Measurements from ENCODE around the gene CSK. TPM values are rescaled to one million over a fixed set of nuclear protein-coding genes. Genes with fewer than 3 reads are reported as not detected.

Gene CSK
- total and polyA plus RNA-seq, 3 donors from 2014 or later: 41.5 to 45.6 (median 43.1) TPM

GRCh38 chr15:74742422-74742821 is 39.5 kb upstream of the CSK start:
- no peak overlapping the region for H3K4me3 ChIP-seq
- intact Hi-C loops (cut with DNase I; ENCODE audit: low total_unique reads): no loop called here
- H3K27me3 ChIP-seq: no peaks in the 10 kb centered on the region
- H3K27ac ChIP-seq: no peak overlapping the region
- H3K4me1 ChIP-seq: no peaks in the 10 kb centered on the region
- TF ChIP-seq CTCF (IDR thresholded peaks at IDR 0.05) (no peak), POLR2A (IDR thresholded peaks at IDR 0.05) (no peak)
- 80 to 86% methylated on average over 5 of the region's 5 CpGs for WGBS, 2 donors
- H3K9me3 ChIP-seq: no peaks in the 10 kb centered on the region
- DNase-seq: no peak
- no peaks in the 10 kb centered on the region for H3K36me3 ChIP-seq (ENCODE audit: low read depth, missing control alignments)

- H3K4me1 ChIP-seq: no peaks in the 10 kb centered on the region
- intact Hi-C loops (cut with DNase I; ENCODE audit: low total_unique reads): no loop called here
- WGBS, 2 donors: 63 to 67% methylated on average over 4 of the region's 4 CpGs
- no peak for TF ChIP-seq CTCF (IDR thresholded peaks at IDR 0.05)
- TF ChIP-seq POLR2A (IDR thresholded peaks at IDR 0.05): no peak
- H3K27ac ChIP-seq: no peak overlapping the region
- no peak for DNase-seq
- H3K27me3 ChIP-seq: no peaks in the 10 kb centered on the region
- no peak overlapping the region for H3K4me3 ChIP-seq
- no peaks in the 10 kb centered on the region for H3K36me3 ChIP-seq (ENCODE audit: low read depth, missing control alignments)
- no peaks in the 10 kb centered on the region for H3K9me3 ChIP-seq
These were observed 35.5 kb upstream of the CSK start for GRCh38 chr15:74746389-74746788.

- Histone ChIP-seq H3K27me3 (no peaks in the 10 kb centered on the region), H3K4me3 (no peak within 1 kb of the TSS), H3K9me3 (no peaks in the 10 kb centered on the region), H3K36me3 (ENCODE audit: low read depth, missing control alignments) (no peaks in the 10 kb centered on the region), H3K4me1 (no peaks in the 10 kb centered on the region), H3K27ac (no peak within 1 kb of the TSS)
- no peak for DNase-seq
- no peak for TF ChIP-seq CTCF (IDR thresholded peaks at IDR 0.05)
- TF ChIP-seq POLR2A (IDR thresholded peaks at IDR 0.05): no peak
- intact Hi-C loops (cut with DNase I; ENCODE audit: low total_unique reads): no loop called here
- WGBS, 2 donors: 87 to 88% methylated on average over 3 of the region's 3 CpGs
These were observed 33.4 kb upstream of the CSK start, which contains the start of gene CYP1A2 for GRCh38 chr15:74748322-74748946. Gene CYP1A2, plus strand, starts transcription at chr15:74748845. Its CDS starts 894 bp downstream, at chr15:74749739.

GRCh38 chr15:74749832-74750231 is 32.0 kb upstream of the CSK start:
- no peak for DNase-seq
- Histone ChIP-seq H3K4me1 (no peaks in the 10 kb centered on the region), H3K27ac (no peak overlapping the region), H3K27me3 (no peaks in the 10 kb centered on the region), H3K4me3 (no peak overlapping the region), H3K9me3 (no peaks in the 10 kb centered on the region), H3K36me3 (ENCODE audit: low read depth, missing control alignments) (no peaks in the 10 kb centered on the region)
- intact Hi-C loops (cut with DNase I; ENCODE audit: low total_unique reads): no loop called here
- TF ChIP-seq CTCF (IDR thresholded peaks at IDR 0.05) (no peak), POLR2A (IDR thresholded peaks at IDR 0.05) (no peak)
- WGBS, 2 donors: 89% methylated on average over 20 of the region's 20 CpGs; no CpG with 5 or more reads in 1 of the 2 donors

- no peak for TF ChIP-seq CTCF (IDR thresholded peaks at IDR 0.05)
- TF ChIP-seq POLR2A (IDR thresholded peaks at IDR 0.05): no peak
- intact Hi-C loops (cut with DNase I; ENCODE audit: low total_unique reads): no loop called here
- DNase-seq: no peak
- H3K4me3 ChIP-seq: no peak overlapping the region
- no peaks in the 10 kb centered on the region for H3K36me3 ChIP-seq (ENCODE audit: low read depth, missing control alignments)
- H3K9me3 ChIP-seq: no peaks in the 10 kb centered on the region
- 60 to 68% methylated on average over 1 to 2 of the region's 2 CpGs for WGBS, 2 donors
- H3K4me1 ChIP-seq: no peaks in the 10 kb centered on the region
- H3K27ac ChIP-seq: no peak overlapping the region
- H3K27me3 ChIP-seq: no peaks in the 10 kb centered on the region
These were observed 31.1 kb upstream of the CSK start for GRCh38 chr15:74750751-74751150.
